Left lung (tissue), 10 donors: ENCODE data around the gene SARS2. TPM values are rescaled to one million over a fixed set of nuclear protein-coding genes. Genes with fewer than 3 reads are reported as not detected.
A peak's percentile ranks its signal among the peaks of the same experiment; 100 is the strongest.

ENCODE experiments used
- ATAC-seq: fragments of 200-7000 bp; cut with Tn5 transposase; one replicate; pipeline ENCODE4 v1.9.1; 2020; ENCODE audit warnings: moderate library complexity
- DNase-seq, 4 donors: peaks; one replicate each; pipeline ENCODE4 v3.0.0-alpha.2; 2013 to 2020
- H3K27ac ChIP-seq, 2 donors: fragments of 200-600 bp; sonication (generic) in 1 of 2; one replicate each; pipeline versions ENCODE4 v1.5.0 to v1.8.0; 2020 to 2021
- H3K27me3 ChIP-seq, 2 donors: fragments of 200-600 bp; sonication (generic) in 1 of 2; one replicate each; pipeline versions ENCODE4 v1.5.0 to v1.8.0; 2020 to 2021
- H3K36me3 ChIP-seq, 2 donors: fragments of 200-600 bp; sonication (generic) in 1 of 2; one replicate each; pipeline versions ENCODE4 v1.5.0 to v1.8.0; 2020 to 2021
- H3K4me1 ChIP-seq, 2 donors: fragments of 200-600 bp; one replicate each; pipeline ENCODE4 v1.8.0; 2021
- H3K4me3 ChIP-seq, 2 donors: fragments of 200-600 bp; sonication (generic) in 1 of 2; one replicate each; pipeline versions ENCODE4 v1.5.0 to v1.8.0; 2020 to 2021; ENCODE audit warnings: mild to moderate bottlenecking in 1 of 2
- H3K9me3 ChIP-seq, 2 donors: fragments of 200-600 bp; sonication (generic) in 1 of 2; one replicate each; pipeline versions ENCODE4 v1.5.0 to v1.8.0; 2020 to 2021
- intact Hi-C, 2 donors: fragments of 100-400 bp; cut with DNase I; formaldehyde crosslinking; loops; one replicate each; pipeline versions ENCODE4 v1.11.2 to v1.14.2; 2022
- polyA plus RNA-seq, 6 donors: library from polyadenylated mRNA; unstranded; fragments of 120-200 nt; gene quantifications; one replicate each; pipeline ENCODE4 v1.2.1, GENCODE V29; 2013; ENCODE audit not compliant: insufficient read length in 6 of 6
- total RNA-seq, 2 donors: library from RNA; stranded (reverse); fragmentation: NEBNext Ultra II Directional; extraction: Animal tissue kit (Norgen Biotek cat#: 25700); gene quantifications; one replicate each; pipeline ENCODE4 v1.2.1, GENCODE V29; 2021
- TF ChIP-seq, protein P1 (sequence below), 2 donors: fragments of 200-600 bp; sonication (generic) in 1 of 2; IDR thresholded peaks; one replicate each; pipeline versions ENCODE4 v1.5.0 to v1.8.0; 2021; ENCODE audit warnings: antibody characterized with exemption in 2 of 2
- donor health status: DM: no; HTN: yes; CAD: no.
- donor health status: DM: no; HTN: no; CAD: no.

SARS2 gene
- total and polyA plus RNA-seq, 8 donors = 15.4 to 43.8 (median 34.6) TPM

GRCh38 chr19:38912600-38913514, 17.7 kb downstream of the SARS2 start:
- Histone ChIP-seq H3K27me3 (peaks cover 0 to 18% of the 10 kb centered on the region in 2 donors), H3K9me3 (no peaks in the 10 kb centered on the region), H3K36me3 (peaks cover 0 to 25% of the 10 kb centered on the region in 2 donors), H3K4me1 (no peaks in the 10 kb centered on the region), H3K4me3 (no peak overlapping the region), H3K27ac (no peak overlapping the region)
- TF ChIP-seq, protein P1, sequence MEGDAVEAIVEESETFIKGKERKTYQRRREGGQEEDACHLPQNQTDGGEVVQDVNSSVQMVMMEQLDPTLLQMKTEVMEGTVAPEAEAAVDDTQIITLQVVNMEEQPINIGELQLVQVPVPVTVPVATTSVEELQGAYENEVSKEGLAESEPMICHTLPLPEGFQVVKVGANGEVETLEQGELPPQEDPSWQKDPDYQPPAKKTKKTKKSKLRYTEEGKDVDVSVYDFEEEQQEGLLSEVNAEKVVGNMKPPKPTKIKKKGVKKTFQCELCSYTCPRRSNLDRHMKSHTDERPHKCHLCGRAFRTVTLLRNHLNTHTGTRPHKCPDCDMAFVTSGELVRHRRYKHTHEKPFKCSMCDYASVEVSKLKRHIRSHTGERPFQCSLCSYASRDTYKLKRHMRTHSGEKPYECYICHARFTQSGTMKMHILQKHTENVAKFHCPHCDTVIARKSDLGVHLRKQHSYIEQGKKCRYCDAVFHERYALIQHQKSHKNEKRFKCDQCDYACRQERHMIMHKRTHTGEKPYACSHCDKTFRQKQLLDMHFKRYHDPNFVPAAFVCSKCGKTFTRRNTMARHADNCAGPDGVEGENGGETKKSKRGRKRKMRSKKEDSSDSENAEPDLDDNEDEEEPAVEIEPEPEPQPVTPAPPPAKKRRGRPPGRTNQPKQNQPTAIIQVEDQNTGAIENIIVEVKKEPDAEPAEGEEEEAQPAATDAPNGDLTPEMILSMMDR (IDR thresholded peaks at IDR 0.05) = no peak
- DNase-seq (peak in 1 of 4 donors; percentile 45), ATAC-seq (peak; percentile 10)
- intact Hi-C loops = no loop called here

DNA sequence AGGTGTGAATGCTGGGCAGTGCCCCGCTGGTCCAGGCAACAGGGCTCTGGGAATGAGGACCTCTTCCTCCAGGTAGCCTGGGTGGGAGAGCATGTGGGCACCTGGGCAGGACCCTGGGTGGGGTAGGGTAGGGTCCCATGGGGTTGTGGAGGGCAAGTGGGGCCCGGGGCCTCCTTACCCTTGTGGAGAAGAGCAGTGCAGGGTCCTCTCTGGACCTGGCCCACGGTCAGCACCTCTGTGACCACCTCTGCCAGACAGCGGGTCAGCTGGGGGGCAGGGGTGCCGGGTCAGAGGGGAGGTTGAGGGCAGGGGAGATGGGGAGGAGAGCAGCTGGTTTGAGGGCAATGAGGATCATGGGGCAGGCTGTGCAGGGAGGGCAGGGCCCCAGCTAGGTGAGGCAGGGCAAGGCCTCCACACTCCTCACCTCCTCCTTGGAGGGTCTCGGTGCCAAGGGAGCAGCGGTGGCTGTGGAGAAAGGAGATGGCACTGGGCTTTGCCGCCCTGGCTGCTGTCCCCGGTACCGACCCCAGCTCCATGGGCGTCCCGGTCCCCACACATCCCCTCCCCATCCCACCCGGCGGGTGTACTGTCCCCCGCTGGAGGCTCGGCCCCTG, 19.1 kb downstream of the SARS2 start:
- intact Hi-C loops = no loop called here
- no peak for DNase-seq
- Histone ChIP-seq H3K27me3 (peaks cover 0 to 18% of the 10 kb centered on the region in 2 donors), H3K4me1 (no peaks in the 10 kb centered on the region), H3K27ac (no peak overlapping the region), H3K36me3 (peaks cover 0 to 38% of the 10 kb centered on the region in 2 donors), H3K4me3 (no peak overlapping the region), H3K9me3 (no peaks in the 10 kb centered on the region)
- ATAC-seq = no peak
- TF ChIP-seq, protein P1 (IDR thresholded peaks at IDR 0.05) = no peak

DNA sequence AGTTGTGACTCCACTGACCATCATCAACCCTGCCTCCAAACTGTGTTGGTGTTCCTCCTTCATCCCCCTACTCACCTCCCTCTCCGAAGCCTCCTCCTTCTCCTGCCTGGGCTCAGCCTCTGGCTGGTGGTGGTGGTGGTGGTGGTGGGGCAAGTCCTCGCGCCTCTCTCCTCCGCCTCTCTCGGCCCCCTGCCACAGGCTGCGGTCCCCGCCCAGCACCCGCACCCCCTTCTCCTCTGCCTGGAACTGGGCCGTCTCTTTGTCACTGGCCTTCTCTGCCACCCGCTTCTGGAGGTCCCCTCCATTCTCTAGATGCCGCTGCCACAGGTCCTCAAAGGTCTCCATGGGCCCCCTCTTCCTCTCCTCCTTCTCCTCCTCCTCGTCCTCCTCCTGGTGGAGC, 20.1 kb downstream of the SARS2 start:
- Histone ChIP-seq H3K36me3 (peaks cover 0 to 46% of the 10 kb centered on the region in 2 donors), H3K9me3 (no peaks in the 10 kb centered on the region), H3K27me3 (peaks cover 0 to 18% of the 10 kb centered on the region in 2 donors), H3K27ac (no peak overlapping the region), H3K4me1 (no peaks in the 10 kb centered on the region), H3K4me3 (no peak overlapping the region)
- intact Hi-C loops = no loop called here
- DNase-seq (no peak), ATAC-seq (no peak)
- TF ChIP-seq, protein P1 (IDR thresholded peaks at IDR 0.05) = no peak

GRCh38 chr19:38908911-38909310, 21.7 kb downstream of the SARS2 start:
- Histone ChIP-seq H3K4me3 (no peak overlapping the region), H3K27ac (no peak overlapping the region), H3K9me3 (no peaks in the 10 kb centered on the region), H3K4me1 (no peaks in the 10 kb centered on the region), H3K36me3 (peaks cover 0 to 53% of the 10 kb centered on the region in 2 donors), H3K27me3 (peaks cover 0 to 18% of the 10 kb centered on the region in 2 donors)
- TF ChIP-seq, protein P1 (IDR thresholded peaks at IDR 0.05) = no peak
- intact Hi-C loops = no loop called here
- DNase-seq = no peak
- no peak for ATAC-seq

- no peak overlapping the region for H3K4me3 ChIP-seq
- intact Hi-C loops = no loop called here
- peaks cover 0 to 57% of the 10 kb centered on the region in 2 donors for H3K36me3 ChIP-seq
- ATAC-seq (no peak), DNase-seq (no peak)
- peaks cover 0 to 18% of the 10 kb centered on the region in 2 donors for H3K27me3 ChIP-seq
- H3K4me1 ChIP-seq = peaks cover 0 to 4% of the 10 kb centered on the region in 2 donors
- no peaks in the 10 kb centered on the region for H3K9me3 ChIP-seq
- H3K27ac ChIP-seq = no peak overlapping the region
- TF ChIP-seq, protein P1 (IDR thresholded peaks at IDR 0.05) = no peak
These were observed 22.9 kb downstream of the SARS2 start for GRCh38 chr19:38907670-38908069.
